GM19397 (cell line): ENCODE results near the gene CDKN3.
"Not testable (repeated sequence)": the region's sequence is repeated elsewhere in the genome, so short reads cannot be mapped to it uniquely, and the experiment has no call there.

Experiments used
- ATAC-seq: cut with Tn5 transposase; IDR thresholded peaks from one replicate; pipeline ENCODE4 v1.9.1; 2021; ENCODE audit warnings: mild to moderate bottlenecking, moderate library complexity; ENCODE audit not compliant: unreplicated experiment

Gene CDKN3

GRCh38 chr14:54453252-54453651, 56.4 kb downstream of the CDKN3 start:
- no peak for ATAC-seq

GRCh38 chr14:54453990-54454389, 57.2 kb downstream of the CDKN3 start:
- ATAC-seq, result not testable (repeated sequence)

- ATAC-seq, result no peak
These were observed 58.6 kb downstream of the CDKN3 start for GRCh38 chr14:54455363-54455762.

GRCh38 chr14:54456820-54457608, 60.2 kb downstream of the CDKN3 start:
- not testable (repeated sequence) for ATAC-seq

- no peak for ATAC-seq
These were observed 60.8 kb downstream of the CDKN3 start for GRCh38 chr14:54457609-54457996.

GRCh38 chr14:54458536-54458935, 61.7 kb downstream of the CDKN3 start:
- not testable (repeated sequence) for ATAC-seq

GRCh38 chr14:54459106-54459505, 62.3 kb downstream of the CDKN3 start:
- ATAC-seq, result no peak

GRCh38 chr14:54462048-54462447, 65.2 kb downstream of the CDKN3 start:
- no peak for ATAC-seq

- ATAC-seq, result no peak
These were observed 68.8 kb downstream of the CDKN3 start for GRCh38 chr14:54465654-54466053.

GRCh38 chr14:54467280-54467679, 70.5 kb downstream of the CDKN3 start:
- no peak for ATAC-seq
